Heart right ventricle (tissue), 16 donors: ENCODE results near the gene ASB17. TPM values are rescaled to one million over a fixed set of nuclear protein-coding genes. Genes with fewer than 3 reads are reported as not detected.

Source experiments
- ATAC-seq, 8 donors: fragments of 200-7000 bp; cut with Tn5 transposase; one replicate each; pipeline ENCODE4 v1.9.1; 2020; ENCODE audit warnings: mild to moderate bottlenecking in 8 of 8, moderate library complexity in 8 of 8, moderate number of reproducible peaks in 1 of 8
- DNase-seq, 2 donors: peaks; one replicate each; pipeline ENCODE4 v3.0.0-alpha.2; 2020
- H3K27ac ChIP-seq, 10 donors: fragments of 200-600 bp; sonication (generic) in 2 of 10; one replicate each; pipeline versions ENCODE4 v1.5.0 to v1.8.0; 2020 to 2022; ENCODE audit warnings: mild to moderate bottlenecking in 3 of 10
- H3K27me3 ChIP-seq, 7 donors: fragments of 200-600 bp; one replicate each; pipeline ENCODE4 v1.8.0; 2021 to 2022; ENCODE audit warnings: mild to moderate bottlenecking in 2 of 7
- H3K36me3 ChIP-seq, 9 donors: fragments of 200-600 bp; sonication (generic) in 1 of 9; one replicate each; pipeline versions ENCODE4 v1.5.0 to v1.8.0; 2020 to 2022; ENCODE audit warnings: mild to moderate bottlenecking in 2 of 9
- H3K4me1 ChIP-seq, 9 donors: fragments of 200-600 bp; sonication (generic) in 1 of 9; one replicate each; pipeline versions ENCODE4 v1.5.0 to v1.8.0; 2020 to 2022; ENCODE audit warnings: mild to moderate bottlenecking in 4 of 9
- H3K4me3 ChIP-seq, 10 donors: fragments of 200-600 bp; sonication (generic) in 2 of 10; one replicate each; pipeline versions ENCODE4 v1.5.0 to v1.8.0; 2020 to 2022; ENCODE audit warnings: mild to moderate bottlenecking in 7 of 10, moderate library complexity in 2 of 10
- H3K9me3 ChIP-seq, 11 donors: fragments of 200-600 bp in 10 of 11; sonication (generic) in 2 of 11; one replicate each; pipeline versions ENCODE4 v1.5.0 to v1.8.0; 2013 to 2022; ENCODE audit warnings: mild to moderate bottlenecking in 2 of 11, control low read depth in 1 of 11, moderate library complexity in 1 of 11
- WGBS, 2 donors: extraction: QIAGEN DNeasy Blood & Tissue Kit; methylation state at CpG; one replicate each; pipeline ENCODE4 v1.1.7; 2013; ENCODE audit warnings: inconsistent platforms in 1 of 2; 5-methylcytosine and 5-hydroxymethylcytosine counted together
- intact Hi-C, 10 donors: fragments of 100-400 bp; cut with DNase I; formaldehyde crosslinking; loops; one replicate each; pipeline versions ENCODE4 v1.11.1 to v1.14.2; 2022
- polyA plus RNA-seq, 2 donors: library from polyadenylated mRNA; stranded (reverse); fragments of 200-250 nt; gene quantifications; one replicate each; pipeline ENCODE4 v1.2.3, GENCODE V29; 2013
- total RNA-seq, 10 donors: library from RNA; stranded (reverse); fragmentation: NEBNext Ultra II Directional in 3 of 10; extraction: Animal tissue kit (Norgen Biotek cat#: 25700) in 3 of 10; gene quantifications; one replicate each; pipeline versions ENCODE4 v1.2.1 to v1.2.4, GENCODE V29; 2021 to 2023
- TF ChIP-seq, protein P1 (sequence below), 9 donors: fragments of 200-600 bp; sonication (generic) in 2 of 9; IDR thresholded peaks; one replicate each; pipeline versions ENCODE4 v1.5.0 to v1.8.0; 2021 to 2022; ENCODE audit warnings: antibody characterized with exemption in 9 of 9, mild to moderate bottlenecking in 5 of 9, moderate library complexity in 1 of 9
- donor health status: Arrhythmogenic right ventricular cardiomyopathy.
- donor health status: ischemic (EF 13 %, LVEDD 7.1; RV severe dilation, severe dysfunction).
- donor health status: healthy with polysubstance abuse.
- donor health status: DM: no; HTN: yes; CAD: no.
- donor health status: DM: no; HTN: no; CAD: no.
- donor health status: ischemic (EF 25% LVEDD 6.9; RV normal size, moderate dysfunction).
- donor health status: ischemic (EF 25% LVEDD 5.7; RV mildly dilated, moderate dysfunction).
- donor health status: healthy.
- donor health status: DM: yes; HTN: yes; CAD: no.
- donor health status: Ischemic cardiomyopathy.
- donor health status: ischemic (EF 35%, LVEDD 5.7; RV mildly dilated, moderate dysfunction).
- donor health status: nonischemic (EF 11% LVEDD 7.7; RV severe dilation, severe dysfunction).
- donor health status: DM: yes; HTN: yes; CAD: no.
- donor health status: PGD.
- donor health status: ischemic (EF 29% LVEDD 5.4; RV normal size, mild dysfunction).
- donor health status: nonischemic (EF 23%, LVEDD 6.1; RV moderate dilation, normal function).

ASB17 gene
- total and polyA plus RNA-seq, 12 donors: not detected

DNA sequence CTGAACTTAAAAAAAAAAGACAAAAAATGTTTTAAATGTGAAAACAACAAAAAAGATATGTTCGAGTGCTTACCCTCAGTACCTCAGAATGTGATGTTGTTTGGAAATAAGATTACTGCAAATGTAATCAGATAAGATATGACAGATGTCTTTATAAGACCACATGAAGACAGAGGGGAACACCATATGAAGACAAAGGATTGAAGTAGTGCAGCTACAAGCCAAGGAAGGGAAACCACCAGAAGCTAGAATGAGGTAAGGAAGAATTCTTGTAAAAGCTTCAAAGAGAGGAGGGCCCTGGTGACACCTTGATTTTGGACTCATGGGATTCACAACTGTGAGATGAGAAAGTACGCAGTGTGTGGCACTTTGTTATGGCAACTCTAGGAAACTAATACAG lies 15.4 kb downstream of the ASB17 start:
- peaks cover 0 to 5% (median 0%) of the 10 kb centered on the region in 11 donors for H3K9me3 ChIP-seq
- intact Hi-C loops: no loop called here
- H3K27me3 ChIP-seq: no peaks in the 10 kb centered on the region
- no peaks in the 10 kb centered on the region for H3K36me3 ChIP-seq
- 75 to 76% methylated on average over 2 of the region's 2 CpGs for WGBS, 2 donors
- no peak overlapping the region for H3K27ac ChIP-seq
- no peak for ATAC-seq
- H3K4me3 ChIP-seq: no peak overlapping the region
- TF ChIP-seq, protein P1, sequence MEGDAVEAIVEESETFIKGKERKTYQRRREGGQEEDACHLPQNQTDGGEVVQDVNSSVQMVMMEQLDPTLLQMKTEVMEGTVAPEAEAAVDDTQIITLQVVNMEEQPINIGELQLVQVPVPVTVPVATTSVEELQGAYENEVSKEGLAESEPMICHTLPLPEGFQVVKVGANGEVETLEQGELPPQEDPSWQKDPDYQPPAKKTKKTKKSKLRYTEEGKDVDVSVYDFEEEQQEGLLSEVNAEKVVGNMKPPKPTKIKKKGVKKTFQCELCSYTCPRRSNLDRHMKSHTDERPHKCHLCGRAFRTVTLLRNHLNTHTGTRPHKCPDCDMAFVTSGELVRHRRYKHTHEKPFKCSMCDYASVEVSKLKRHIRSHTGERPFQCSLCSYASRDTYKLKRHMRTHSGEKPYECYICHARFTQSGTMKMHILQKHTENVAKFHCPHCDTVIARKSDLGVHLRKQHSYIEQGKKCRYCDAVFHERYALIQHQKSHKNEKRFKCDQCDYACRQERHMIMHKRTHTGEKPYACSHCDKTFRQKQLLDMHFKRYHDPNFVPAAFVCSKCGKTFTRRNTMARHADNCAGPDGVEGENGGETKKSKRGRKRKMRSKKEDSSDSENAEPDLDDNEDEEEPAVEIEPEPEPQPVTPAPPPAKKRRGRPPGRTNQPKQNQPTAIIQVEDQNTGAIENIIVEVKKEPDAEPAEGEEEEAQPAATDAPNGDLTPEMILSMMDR (IDR thresholded peaks at IDR 0.05): no peak
- no peak for DNase-seq
- H3K4me1 ChIP-seq: no peaks in the 10 kb centered on the region

DNA sequence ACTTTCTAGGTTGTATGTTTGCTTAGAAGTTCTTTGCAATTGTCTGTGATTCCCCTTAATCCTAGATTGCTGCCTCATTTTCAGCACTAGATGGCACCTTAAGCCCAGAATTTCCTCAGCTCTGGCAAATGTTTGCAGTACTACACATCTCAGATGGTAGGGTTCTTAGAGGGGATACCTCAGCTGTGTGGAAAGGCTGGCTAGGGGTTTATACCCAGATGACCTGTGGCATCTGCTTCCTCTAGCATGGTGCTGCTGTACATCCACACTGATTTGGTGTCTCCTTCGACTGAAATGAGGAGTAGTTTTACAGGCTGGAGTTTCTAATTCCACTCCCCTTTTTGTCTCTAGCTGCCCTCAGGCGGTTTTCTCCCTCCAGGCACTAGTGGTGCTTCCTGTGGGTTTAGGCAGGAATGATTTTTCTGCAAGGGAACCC lies 23.5 kb downstream of the ASB17 start:
- WGBS, 2 donors: 29 to 37% methylated on average over 2 of the region's 2 CpGs
- H3K9me3 ChIP-seq: peaks cover 0 to 19% (median 6%) of the 10 kb centered on the region in 11 donors
- TF ChIP-seq, protein P1 (IDR thresholded peaks at IDR 0.05): peak in 3 of 9 donors; percentile 9 to 14 (median 11)
- no peak for ATAC-seq
- no peaks in the 10 kb centered on the region for H3K27me3 ChIP-seq
- H3K4me1 ChIP-seq: no peaks in the 10 kb centered on the region
- intact Hi-C loops: no loop called here
- H3K36me3 ChIP-seq: no peaks in the 10 kb centered on the region
- no peak overlapping the region for H3K27ac ChIP-seq
- no peak overlapping the region for H3K4me3 ChIP-seq
- no peak for DNase-seq

DNA sequence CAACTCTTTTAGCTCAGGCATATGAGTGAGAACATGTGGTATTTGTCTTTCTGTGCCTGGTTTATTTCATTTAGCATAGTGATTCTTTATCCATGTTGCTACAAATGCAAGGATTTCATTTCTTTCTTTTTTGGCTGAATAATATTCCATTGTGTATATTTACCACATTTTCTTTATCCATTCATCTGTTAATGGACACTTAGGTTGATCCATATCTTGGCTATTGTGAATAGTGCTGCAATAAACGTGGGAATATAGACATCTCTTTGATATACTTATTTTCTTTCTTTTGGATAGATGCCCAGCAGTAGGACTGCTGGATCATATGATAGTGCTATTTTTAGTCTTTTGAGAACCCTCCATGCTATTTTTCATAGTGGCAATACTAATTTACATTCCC lies 30.8 kb downstream of the ASB17 start:
- Histone ChIP-seq H3K4me3 (no peak overlapping the region), H3K9me3 (peaks cover 0 to 11% (median 0%) of the 10 kb centered on the region in 11 donors), H3K4me1 (no peaks in the 10 kb centered on the region), H3K36me3 (no peaks in the 10 kb centered on the region), H3K27me3 (no peaks in the 10 kb centered on the region), H3K27ac (no peak overlapping the region)
- DNase-seq (no peak), ATAC-seq (no peak)
- TF ChIP-seq, protein P1 (IDR thresholded peaks at IDR 0.05): no peak
- intact Hi-C loops: no loop called here
- WGBS, 2 donors: 3 to 12% methylated on average over 1 of the region's 1 CpG

GRCh38 chr1:75884437-75884836 lies 47.8 kb downstream of the ASB17 start:
- WGBS, 2 donors: 73 to 85% methylated on average over 1 of the region's 1 CpG
- H3K9me3 ChIP-seq: no peaks in the 10 kb centered on the region
- TF ChIP-seq, protein P1 (IDR thresholded peaks at IDR 0.05): no peak
- DNase-seq (no peak), ATAC-seq (no peak)
- no peak overlapping the region for H3K27ac ChIP-seq
- no peaks in the 10 kb centered on the region for H3K4me1 ChIP-seq
- H3K4me3 ChIP-seq: no peak overlapping the region
- no peaks in the 10 kb centered on the region for H3K36me3 ChIP-seq
- H3K27me3 ChIP-seq: no peaks in the 10 kb centered on the region
- intact Hi-C loops: no loop called here
